ENCODE data around the gene TPP2. TPM values are rescaled to one million over a fixed set of nuclear protein-coding genes. Genes with fewer than 3 reads are reported as not detected.
A peak's percentile ranks its signal among the peaks of the same experiment; 100 is the strongest.

Gene TPP2
- total RNA-seq, 1 donor from 2014 or later = 37.6 TPM

- H3K4me3 Mint-ChIP-seq (ENCODE audit: unreplicated experiment) = no peak overlapping the region
- no peaks in the 10 kb centered on the region for H3K36me3 Mint-ChIP-seq (ENCODE audit: low read depth, unreplicated experiment)
- Histone ChIP-seq H3K4me2 (ENCODE audit: low read length) (peak overlapping the region; percentile 24), H3K27me3 (ENCODE audit: insufficient read depth, low read length) (peaks cover under 1% of the 10 kb centered on the region), H3K4me3 (ENCODE audit: insufficient read depth, low read depth, low read length) (no peak overlapping the region), H3K36me3 (ENCODE audit: insufficient read depth, low read length) (no peaks in the 10 kb centered on the region), H2AFZ (ENCODE audit: low read depth, low read length) (no peak overlapping the region), H3K4me1 (ENCODE audit: insufficient read depth, low read length) (peaks cover 21% of the 10 kb centered on the region), H3K79me2 (ENCODE audit: insufficient read depth, low read length) (no peaks in the 10 kb centered on the region), H4K20me1 (ENCODE audit: insufficient read depth, low read length) (no peaks in the 10 kb centered on the region), H3K27ac (ENCODE audit: low read depth, low read length) (no peak overlapping the region), H3K9me3 (ENCODE audit: insufficient read depth, low read depth, low read length) (peaks cover 5% of the 10 kb centered on the region), H3K9ac (ENCODE audit: low read length) (no peak overlapping the region)
- H3K9me3 Mint-ChIP-seq (ENCODE audit: unreplicated experiment) = no peaks in the 10 kb centered on the region
- no peaks in the 10 kb centered on the region for H3K27me3 Mint-ChIP-seq (ENCODE audit: low read depth, unreplicated experiment)
- FAIRE-seq = no peak
- H3K27ac Mint-ChIP-seq (ENCODE audit: unreplicated experiment) = no peak overlapping the region
- DNase-seq (ENCODE audit: low read depth) = no peak
- TF ChIP-seq CTCF (IDR thresholded peaks at IDR 0.05; ENCODE audit: insufficient read depth, low read depth, low read length) (no peak), EZH2 (IDR thresholded peaks at IDR 0.05; ENCODE audit: insufficient read depth, low read length) (no peak)
- peaks cover 32% of the 10 kb centered on the region for H3K4me1 Mint-ChIP-seq (ENCODE audit: low read depth, unreplicated experiment)
Measured at GRCh38 chr13:102704238-102705058, 107.7 kb downstream of the TPP2 start.

- Mint-ChIP-seq H3K27ac (ENCODE audit: unreplicated experiment) (peak overlapping the region; percentile 75), H3K4me3 (ENCODE audit: unreplicated experiment) (no peak overlapping the region), H3K9me3 (ENCODE audit: unreplicated experiment) (no peaks in the 10 kb centered on the region), H3K27me3 (ENCODE audit: low read depth, unreplicated experiment) (no peaks in the 10 kb centered on the region), H3K36me3 (ENCODE audit: low read depth, unreplicated experiment) (no peaks in the 10 kb centered on the region), H3K4me1 (ENCODE audit: low read depth, unreplicated experiment) (peaks cover 25% of the 10 kb centered on the region)
- Histone ChIP-seq H3K4me1 (ENCODE audit: insufficient read depth, low read length) (peaks cover 17% of the 10 kb centered on the region), H4K20me1 (ENCODE audit: insufficient read depth, low read length) (no peaks in the 10 kb centered on the region), H3K4me3 (ENCODE audit: insufficient read depth, low read depth, low read length) (no peak overlapping the region), H3K4me2 (ENCODE audit: low read length) (peak overlapping the region; percentile 63), H3K27me3 (ENCODE audit: insufficient read depth, low read length) (peaks cover 4% of the 10 kb centered on the region), H3K9ac (ENCODE audit: low read length) (no peak overlapping the region), H3K79me2 (ENCODE audit: insufficient read depth, low read length) (no peaks in the 10 kb centered on the region), H2AFZ (ENCODE audit: low read depth, low read length) (no peak overlapping the region), H3K27ac (ENCODE audit: low read depth, low read length) (no peak overlapping the region), H3K36me3 (ENCODE audit: insufficient read depth, low read length) (no peaks in the 10 kb centered on the region), H3K9me3 (ENCODE audit: insufficient read depth, low read depth, low read length) (peaks cover 5% of the 10 kb centered on the region)
- TF ChIP-seq EZH2 (IDR thresholded peaks at IDR 0.05; ENCODE audit: insufficient read depth, low read length) (no peak), CTCF (IDR thresholded peaks at IDR 0.05; ENCODE audit: insufficient read depth, low read depth, low read length) (no peak)
- FAIRE-seq (peak; percentile 99), DNase-seq (ENCODE audit: low read depth) (peak; percentile 91)
Measured at GRCh38 chr13:102707467-102707866, 110.7 kb downstream of the TPP2 start.

- no peak overlapping the region for H3K27ac ChIP-seq (ENCODE audit: low read depth, low read length)
- H3K4me2 ChIP-seq (ENCODE audit: low read length) = no peak overlapping the region
- H3K9me3 ChIP-seq (ENCODE audit: insufficient read depth, low read depth, low read length) = peaks cover 5% of the 10 kb centered on the region
- H3K4me3 Mint-ChIP-seq (ENCODE audit: unreplicated experiment) = no peak overlapping the region
- no peaks in the 10 kb centered on the region for H3K27me3 Mint-ChIP-seq (ENCODE audit: low read depth, unreplicated experiment)
- H3K27me3 ChIP-seq (ENCODE audit: insufficient read depth, low read length) = peaks cover 4% of the 10 kb centered on the region
- H3K4me1 Mint-ChIP-seq (ENCODE audit: low read depth, unreplicated experiment) = peaks cover 25% of the 10 kb centered on the region
- no peaks in the 10 kb centered on the region for H3K36me3 ChIP-seq (ENCODE audit: insufficient read depth, low read length)
- no peak overlapping the region for H2AFZ ChIP-seq (ENCODE audit: low read depth, low read length)
- H3K79me2 ChIP-seq (ENCODE audit: insufficient read depth, low read length) = no peaks in the 10 kb centered on the region
- H3K27ac Mint-ChIP-seq (ENCODE audit: unreplicated experiment) = peak overlapping the region; percentile 80
- no peaks in the 10 kb centered on the region for H4K20me1 ChIP-seq (ENCODE audit: insufficient read depth, low read length)
- H3K4me1 ChIP-seq (ENCODE audit: insufficient read depth, low read length) = peaks cover 17% of the 10 kb centered on the region
- no peak for DNase-seq (ENCODE audit: low read depth)
- no peak overlapping the region for H3K9ac ChIP-seq (ENCODE audit: low read length)
- H3K36me3 Mint-ChIP-seq (ENCODE audit: low read depth, unreplicated experiment) = no peaks in the 10 kb centered on the region
- H3K4me3 ChIP-seq (ENCODE audit: insufficient read depth, low read depth, low read length) = no peak overlapping the region
- FAIRE-seq = no peak
- TF ChIP-seq CTCF (IDR thresholded peaks at IDR 0.05; ENCODE audit: insufficient read depth, low read depth, low read length) (no peak), EZH2 (IDR thresholded peaks at IDR 0.05; ENCODE audit: insufficient read depth, low read length) (no peak)
- H3K9me3 Mint-ChIP-seq (ENCODE audit: unreplicated experiment) = no peaks in the 10 kb centered on the region
Measured at GRCh38 chr13:102708211-102708610, 111.4 kb downstream of the TPP2 start.

All from astrocyte (in vitro differentiated cells and primary cell).